Activated CD4-positive, alpha-beta T cell treated with anti-CD3 and anti-CD28 coated beads, Interleukin-2, amount 50 U/mL, for 4 hours (primary cell): ENCODE results near the gene INVS.
A peak's percentile ranks its signal among the peaks of the same experiment; 100 is the strongest.
"Not testable (repeated sequence)": the region's sequence is repeated elsewhere in the genome, so short reads cannot be mapped to it uniquely, and the experiment has no call there.

ENCODE experiments used
- DNase-seq, 2 experiments: peaks; one replicate each; pipeline ENCODE4 v3.0.0-alpha.2; 2020

The INVS gene

DNA sequence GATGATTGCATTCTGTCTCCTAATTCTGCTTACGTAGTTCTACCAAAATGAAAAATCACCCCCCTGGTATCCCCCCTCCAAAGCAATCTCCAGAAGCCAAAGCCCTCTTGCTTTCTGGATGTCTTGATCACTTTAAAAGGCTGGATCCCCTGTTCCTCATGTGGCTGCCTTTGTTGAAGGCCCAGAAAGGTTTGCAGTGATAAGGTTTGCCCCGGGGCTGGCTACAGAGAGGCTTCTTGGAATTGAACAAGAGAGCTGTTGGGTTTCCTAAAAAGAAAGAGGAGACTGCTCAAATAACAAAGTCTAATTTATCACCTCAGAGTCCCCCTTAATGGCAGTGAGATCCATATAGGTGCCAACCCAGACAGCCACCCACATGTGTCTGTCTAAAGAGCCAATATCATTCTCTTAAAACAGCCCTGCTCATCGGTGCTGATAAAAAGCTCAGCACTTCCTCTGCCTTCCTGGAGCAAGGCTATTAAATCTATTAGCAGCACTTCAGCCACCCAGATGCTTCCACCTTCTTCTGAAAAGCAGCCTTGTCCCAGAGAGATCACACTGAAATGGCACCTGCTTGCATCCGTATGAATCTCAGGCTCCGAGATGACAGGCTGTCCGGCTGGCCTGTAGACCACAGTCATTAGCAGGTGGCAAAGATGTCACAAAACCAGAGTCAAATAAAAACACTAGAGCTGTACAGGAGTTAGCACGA lies 182.8 kb downstream of the INVS start:
- DNase-seq, result no peak

DNA sequence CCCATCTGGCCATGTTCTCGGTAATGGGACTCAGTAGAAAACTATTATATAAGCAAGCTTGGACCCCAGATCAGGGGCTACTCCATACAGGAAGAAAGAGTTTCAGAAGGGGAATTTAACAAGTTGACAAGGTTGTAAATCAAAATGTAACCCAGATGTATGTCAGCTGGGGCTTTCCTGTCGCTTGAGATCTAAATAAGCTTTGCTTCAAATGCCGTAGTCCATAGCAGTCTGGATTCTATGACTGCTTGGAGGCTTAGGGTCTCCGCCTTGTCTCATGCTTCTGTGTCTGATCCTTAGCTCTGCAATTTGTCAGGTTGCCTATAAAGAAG lies 183.3 kb downstream of the INVS start:
- DNase-seq, result no peak

DNA sequence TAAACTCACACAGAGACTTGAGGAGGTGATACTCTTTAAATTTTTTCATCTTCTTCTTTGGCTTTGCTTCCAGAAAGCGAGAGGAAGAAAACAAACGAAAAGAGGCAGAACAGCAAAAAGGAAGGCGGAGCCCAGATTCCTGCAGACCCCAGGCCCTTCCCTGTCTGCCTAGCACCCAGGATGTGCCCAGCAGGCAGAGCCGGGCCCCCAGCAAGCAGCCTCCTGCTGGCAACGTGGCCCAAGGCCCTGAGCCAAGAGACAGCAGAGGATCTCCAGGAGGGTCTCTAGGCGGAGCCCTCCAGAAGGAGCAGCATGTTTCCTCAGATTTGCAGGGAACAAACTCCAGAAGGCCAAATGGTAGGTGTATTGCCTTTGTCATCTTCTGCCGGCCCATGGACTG lies 185.2 kb downstream of the INVS start:
- no peak for DNase-seq

DNA sequence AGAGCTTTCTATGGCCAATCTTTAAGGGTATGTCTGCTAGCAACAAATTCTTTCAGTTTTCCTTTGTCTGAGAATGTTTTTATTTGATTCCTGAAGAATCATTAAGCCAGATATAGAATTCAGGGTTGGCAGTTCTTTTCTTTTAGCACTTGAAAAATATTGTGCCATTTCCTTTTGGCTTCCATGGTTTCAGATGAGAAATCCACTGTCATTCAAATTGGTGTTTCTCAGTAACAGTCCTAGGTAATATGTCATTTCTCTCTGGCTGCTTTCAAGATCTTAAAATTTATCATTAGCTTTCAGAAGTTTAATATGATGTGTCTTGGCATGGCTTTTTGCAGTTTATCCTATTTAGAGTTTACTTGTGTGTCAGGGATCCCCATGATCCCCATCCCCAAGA lies 186.0 kb downstream of the INVS start:
- DNase-seq, result no peak

DNA sequence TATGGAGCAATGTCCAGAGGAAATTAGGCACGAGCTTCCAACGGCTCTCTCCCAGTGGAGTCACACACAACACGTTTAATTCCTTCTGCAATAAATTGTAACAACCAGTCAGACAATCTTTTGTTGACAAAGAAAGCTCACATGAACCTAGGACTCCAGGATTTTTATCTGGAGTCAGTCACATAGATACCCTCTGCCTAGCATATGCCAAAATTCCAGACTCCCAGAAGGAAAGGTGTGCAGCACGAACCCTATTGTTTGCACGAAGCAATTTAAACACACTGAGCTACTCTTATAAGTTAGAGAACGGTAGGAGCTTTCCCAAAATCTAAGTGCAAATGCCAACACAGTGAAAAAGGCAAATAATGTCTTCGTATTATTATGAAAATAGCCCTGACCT lies 186.6 kb downstream of the INVS start:
- DNase-seq, result no peak

DNA sequence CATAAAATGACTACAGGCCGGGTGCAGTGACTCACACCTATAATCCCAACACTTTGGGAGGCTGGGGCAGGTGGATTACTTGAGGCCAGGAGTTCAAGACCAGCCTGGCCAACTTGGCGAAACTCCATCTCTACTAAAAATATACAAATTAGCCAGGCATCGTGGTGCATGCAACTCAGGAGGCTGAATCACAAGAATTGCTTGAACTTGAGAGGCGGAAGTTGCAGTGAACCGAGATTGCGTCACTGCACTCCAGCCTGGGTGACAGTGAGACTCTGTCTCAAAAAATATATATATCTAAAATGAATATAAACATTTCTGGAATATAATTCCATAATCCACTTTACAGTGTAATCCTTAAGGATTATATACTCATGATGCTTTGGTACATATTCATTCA lies 187.2 kb downstream of the INVS start:
- DNase-seq, result no peak

DNA sequence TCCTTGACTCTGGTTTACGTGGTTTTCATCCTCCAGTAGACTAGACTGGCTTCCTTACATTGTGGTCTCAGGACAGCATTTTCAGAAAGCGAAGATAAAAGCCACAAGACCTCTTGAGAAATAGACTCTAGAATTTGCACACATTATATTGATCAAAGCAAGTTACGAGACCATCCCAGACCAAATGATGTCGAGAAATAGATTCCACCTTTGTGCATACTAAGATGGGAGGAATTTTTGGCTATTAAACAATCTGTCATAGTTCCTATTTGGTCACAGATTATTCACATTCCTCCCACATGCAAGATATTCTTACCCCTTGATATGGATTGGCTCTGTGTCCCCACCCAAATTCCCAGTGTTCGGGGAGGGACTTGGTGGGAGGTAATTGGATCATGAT lies 188.1 kb downstream of the INVS start:
- no peak for DNase-seq

DNA sequence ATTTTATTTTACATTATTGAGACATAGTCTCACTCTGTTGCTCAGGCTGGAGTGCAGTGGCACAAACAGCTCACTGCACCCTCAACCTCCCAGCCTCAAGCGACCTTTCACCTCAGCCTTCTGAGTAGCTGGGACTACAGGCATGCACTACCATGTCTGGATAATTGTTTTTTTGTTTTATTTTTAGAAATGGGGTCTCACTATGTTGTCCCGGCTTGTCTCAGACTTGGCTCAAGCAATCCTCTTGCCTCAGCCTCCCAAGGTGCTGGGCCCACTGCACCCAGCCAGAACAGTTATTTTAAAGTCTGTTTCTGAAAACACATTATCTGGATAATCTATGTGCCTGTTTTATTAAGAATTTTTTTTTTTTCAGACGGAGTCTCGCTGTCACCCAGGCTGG lies 191.7 kb downstream of the INVS start:
- no peak for DNase-seq

DNA sequence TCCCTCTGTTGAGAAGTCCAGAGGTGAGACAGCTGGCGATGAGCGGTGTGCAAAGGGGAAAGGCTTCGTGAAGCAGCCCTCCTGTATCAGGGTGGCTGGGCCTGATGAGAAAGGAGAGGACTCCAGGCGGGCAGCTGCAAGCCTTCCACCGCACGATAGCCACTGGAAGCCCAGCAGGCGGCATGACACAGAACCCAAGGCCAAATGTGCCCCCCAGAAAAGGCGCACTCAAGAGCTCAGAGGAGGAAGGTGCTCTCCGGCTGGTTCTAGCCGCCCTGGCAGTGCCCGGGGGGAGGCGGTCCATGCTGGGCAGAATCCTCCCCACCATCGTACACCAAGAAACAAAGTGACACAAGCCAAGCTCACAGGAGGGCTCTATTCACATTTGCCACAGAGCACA lies 193.4 kb downstream of the INVS start:
- no peak for DNase-seq

DNA sequence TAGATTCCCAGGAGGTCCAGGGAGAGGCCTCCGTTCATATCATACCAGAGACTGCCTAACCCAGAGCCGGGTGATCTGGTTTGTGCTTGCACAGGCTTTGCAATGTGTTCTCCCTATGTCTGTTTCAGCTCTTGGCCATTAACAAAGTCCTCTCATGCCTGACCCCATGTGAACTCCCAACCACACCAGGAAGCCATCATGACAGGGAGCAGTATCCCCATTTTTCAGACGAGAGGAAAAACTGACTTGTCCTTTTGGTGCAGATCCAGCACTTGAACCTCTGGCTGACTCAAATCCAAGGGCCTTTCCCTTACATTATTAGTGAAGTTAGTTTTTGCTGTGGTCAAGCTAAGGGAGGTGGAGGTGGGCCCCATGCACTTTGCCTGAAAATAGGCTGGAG lies 195.3 kb downstream of the INVS start:
- no peak for DNase-seq

DNA sequence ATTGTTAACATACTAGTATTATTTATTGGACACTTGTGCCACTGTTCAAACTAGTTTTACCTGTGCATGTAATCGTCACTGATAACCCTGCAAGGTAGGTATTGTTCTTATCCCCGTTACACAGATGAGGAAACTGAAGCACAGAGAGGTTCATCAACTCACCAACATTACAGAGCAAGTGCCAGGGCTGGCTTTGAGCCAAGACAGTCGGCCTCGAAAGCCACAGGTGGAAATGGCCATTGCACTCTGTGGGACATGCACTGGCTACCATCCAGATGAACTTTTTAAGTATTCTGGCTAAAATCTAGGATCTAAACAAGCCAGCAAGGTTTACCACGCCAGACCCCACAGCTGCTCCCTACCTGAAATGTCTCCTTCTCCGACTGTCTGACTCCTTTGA lies 195.8 kb downstream of the INVS start:
- no peak for DNase-seq

DNA sequence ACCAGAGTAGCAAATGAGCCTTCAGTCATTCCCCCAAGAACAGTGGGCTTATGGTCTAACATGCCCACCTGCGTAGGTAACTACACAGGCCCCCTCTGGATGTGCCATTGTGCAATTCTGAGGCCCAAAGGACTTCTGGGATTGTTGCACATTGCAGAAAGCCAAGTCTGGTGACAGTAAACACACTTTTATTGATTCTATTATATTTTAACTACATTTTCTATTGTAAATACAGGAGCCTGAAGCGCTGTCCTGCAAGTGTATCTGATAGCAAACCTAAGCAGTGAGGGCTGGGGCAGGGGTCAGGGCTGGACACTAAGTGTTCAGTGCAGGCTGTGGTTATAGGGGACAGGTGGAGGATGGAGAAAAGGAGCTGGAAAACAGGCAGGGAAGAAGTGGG lies 196.2 kb downstream of the INVS start:
- no peak for DNase-seq

DNA sequence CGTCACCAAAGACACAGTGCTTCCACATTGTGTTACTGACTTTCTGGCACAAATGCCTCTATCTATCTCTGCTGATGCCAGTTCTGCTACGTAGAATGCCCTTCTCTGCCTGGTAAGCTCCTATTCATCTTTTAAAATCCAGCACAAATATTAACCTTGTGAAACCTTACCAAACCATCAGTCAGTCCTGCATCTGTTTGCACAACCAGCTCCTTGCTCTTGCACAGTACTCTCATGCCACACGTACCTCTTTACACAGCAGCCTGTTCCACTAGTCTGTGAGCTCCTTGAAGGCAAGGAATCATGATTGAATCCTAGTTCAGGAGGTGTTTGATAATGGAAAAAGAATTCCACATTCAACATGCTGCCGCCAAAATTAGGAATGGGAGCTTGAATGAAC lies 197.4 kb downstream of the INVS start:
- DNase-seq, result no peak

DNA sequence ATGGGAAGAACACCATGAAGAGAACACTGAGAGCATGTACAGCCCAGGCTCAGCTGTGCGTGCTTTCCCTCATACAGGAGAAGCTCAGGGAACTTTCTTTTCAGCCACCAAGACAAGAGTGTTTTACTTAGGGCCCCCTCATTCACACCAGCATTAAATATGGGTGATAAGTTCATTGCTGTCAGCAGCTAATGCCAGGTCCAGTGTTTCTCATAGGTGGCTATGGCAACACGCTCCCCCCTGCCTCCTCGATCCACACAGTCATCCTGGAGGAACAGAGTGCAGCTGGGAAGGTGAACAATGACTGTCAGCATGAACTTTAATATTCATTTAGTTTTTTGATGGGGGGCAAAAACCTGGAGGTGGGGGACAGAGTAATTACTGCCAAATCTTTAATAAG lies 199.3 kb downstream of the INVS start:
- no peak for DNase-seq

DNA sequence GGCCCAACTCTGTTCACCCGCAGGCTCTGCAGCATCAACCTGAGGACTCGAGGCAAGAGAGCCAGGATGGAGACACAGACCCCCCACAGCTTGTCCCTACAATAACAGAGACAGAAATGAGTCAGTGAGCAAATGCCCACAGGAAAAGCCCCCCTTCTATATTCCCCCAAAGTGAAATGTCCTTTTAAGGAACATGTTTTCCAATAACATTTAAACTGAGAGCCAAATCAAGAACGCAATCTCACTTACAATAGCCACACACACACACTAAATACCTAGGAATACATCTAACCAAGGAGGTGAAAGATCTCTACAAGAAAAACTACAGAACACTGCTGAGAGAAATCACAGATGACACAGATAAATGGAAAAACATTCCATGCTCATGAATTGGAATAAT lies 204.7 kb downstream of the INVS start:
- no peak for DNase-seq

DNA sequence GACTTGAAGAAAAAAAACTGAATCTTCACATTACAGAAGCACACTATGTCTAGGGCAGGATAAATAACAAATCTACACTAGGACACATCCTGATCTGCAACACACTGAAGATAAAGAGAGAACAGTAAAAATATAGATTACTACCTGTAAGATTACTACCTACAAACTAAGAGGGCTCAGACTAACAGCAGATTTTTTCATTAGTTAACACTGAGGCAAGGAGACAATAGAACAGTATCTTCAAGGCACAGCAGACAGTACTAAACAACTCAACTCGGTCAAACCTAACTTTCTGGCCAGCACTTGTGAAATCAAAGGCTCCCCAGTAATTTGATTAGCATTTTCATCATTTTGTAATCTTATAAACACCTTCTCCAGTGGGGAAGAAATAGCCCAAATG lies 207.2 kb downstream of the INVS start:
- DNase-seq, result no peak

DNA sequence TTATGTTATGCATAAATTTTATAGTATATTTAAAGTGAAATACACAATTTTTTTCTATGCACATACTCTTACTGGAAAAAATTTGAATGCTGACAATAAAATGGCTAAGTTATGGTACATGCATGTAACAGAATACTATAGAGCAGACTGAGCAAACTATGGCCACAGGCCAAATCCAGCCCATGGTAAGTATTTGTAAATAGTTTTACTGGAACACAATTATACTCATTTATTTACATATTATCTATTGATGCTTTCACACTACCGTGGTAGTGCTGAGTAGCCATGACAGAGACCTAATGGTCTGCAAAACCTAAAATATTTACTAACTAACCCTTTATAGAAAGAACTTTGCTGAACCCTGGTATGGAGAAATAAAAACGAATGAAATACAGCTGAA lies 208.0 kb downstream of the INVS start:
- DNase-seq, result no peak

DNA sequence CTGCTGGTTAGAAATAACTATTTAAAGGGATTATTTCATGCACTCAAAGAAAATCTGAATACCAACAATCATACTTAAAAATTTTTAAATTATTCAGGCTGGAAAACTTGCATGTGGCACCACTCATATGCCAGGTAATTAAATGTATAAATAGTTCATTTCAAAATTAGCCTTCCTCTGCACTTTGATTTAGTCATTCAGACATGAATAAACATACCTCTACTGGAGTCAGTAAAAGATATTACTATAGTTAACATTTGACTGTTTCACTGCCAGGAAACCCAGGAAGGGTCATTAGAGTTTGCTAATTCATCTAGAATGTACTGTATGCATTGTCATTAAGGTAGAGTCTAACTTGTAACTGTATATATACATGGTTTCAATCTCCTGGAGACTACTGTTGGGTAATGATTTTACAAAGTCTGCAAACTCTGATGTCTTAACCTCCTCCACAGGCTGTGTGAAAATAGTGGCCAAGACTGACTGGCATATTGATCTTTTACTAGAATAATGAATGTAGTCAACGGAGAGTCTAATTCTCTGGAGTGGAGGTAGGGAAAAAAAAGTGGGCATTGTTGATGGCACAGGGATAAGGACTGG lies 210.0 kb downstream of the INVS start:
- no peak for DNase-seq

DNA sequence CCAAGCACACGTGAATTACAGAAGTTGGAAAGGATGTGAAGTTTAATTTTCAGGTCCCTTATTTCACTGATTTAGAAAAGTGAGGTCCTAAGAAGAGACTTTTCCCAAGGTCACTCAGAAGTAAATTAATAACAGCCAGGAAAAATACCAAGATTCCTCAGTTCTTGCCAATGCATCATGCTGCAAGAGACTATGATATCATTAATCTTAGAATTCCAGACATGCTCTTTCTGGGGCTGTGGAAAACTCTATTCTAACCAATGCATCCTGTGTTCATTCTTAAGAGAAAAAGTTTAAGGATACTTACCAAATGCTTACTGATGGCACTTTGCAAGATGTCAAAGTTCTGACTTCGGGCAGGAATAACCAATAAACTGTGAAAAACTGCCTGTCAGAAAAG lies 210.9 kb downstream of the INVS start:
- no peak for DNase-seq

DNA sequence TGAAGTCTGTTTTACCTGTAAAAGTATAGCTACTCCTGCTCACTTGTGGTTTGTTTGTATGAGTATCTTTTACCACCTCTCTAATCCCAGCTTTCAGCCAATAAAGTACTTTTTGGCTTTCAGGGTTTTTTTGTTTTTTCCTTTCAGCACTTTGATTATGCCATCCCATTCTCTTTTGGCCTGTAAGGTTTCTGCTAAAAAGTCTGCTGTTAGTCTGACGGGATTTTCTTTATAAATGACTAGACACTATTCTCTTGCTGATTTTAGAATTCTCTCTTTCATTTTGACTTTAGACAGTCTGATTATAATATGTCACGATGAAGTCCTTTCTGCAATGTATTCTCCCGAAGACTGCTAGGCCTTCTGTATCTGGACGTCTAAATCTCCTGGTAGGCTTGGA lies 216.5 kb downstream of the INVS start:
- no peak for DNase-seq

DNA sequence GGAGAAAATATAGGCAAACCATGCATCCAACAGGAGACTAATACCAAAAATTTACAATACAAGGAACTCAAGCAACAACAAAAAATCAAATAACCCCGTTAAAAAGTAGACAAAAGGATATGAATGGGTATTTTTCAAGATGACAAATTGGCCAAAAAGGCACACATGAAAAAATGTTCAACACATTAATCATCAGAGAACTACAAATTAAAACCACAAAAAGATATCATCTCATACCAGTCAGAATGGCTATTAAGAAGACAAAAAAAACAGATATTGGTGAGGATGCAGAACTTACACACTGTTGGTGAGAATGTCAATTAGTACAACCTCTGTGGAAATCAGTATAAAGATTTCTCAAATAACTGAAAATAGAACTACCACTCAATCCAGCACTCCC lies 218.7 kb downstream of the INVS start:
- DNase-seq, result no peak

DNA sequence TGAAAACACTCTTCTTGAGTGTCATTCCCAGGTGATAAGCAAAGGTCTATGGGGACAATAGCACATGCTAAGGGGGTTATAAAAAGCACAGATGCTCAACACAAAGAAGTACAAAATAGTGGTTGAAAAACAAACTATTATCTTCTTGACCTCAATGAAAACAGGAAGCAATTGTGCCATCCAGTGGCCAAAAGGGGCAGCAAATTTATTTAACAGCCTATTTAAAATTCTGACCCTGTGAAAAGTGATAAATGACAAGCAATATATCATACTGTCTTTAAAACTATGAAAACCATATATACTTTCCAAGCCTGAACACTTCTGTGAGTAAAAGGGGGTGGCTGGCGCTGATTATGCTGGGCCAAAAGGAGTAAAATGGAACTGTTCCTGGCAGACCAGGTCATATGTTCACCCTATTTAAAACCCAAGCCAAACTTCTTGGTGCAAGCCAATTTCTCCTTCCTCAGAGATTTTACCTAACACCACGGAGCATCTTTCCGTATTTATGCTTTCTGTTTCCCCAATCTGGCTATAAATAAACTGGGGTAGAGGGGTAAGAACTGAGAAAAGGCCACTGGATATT lies 224.0 kb downstream of the INVS start:
- DNase-seq, result peak; percentile 12 to 13

DNA sequence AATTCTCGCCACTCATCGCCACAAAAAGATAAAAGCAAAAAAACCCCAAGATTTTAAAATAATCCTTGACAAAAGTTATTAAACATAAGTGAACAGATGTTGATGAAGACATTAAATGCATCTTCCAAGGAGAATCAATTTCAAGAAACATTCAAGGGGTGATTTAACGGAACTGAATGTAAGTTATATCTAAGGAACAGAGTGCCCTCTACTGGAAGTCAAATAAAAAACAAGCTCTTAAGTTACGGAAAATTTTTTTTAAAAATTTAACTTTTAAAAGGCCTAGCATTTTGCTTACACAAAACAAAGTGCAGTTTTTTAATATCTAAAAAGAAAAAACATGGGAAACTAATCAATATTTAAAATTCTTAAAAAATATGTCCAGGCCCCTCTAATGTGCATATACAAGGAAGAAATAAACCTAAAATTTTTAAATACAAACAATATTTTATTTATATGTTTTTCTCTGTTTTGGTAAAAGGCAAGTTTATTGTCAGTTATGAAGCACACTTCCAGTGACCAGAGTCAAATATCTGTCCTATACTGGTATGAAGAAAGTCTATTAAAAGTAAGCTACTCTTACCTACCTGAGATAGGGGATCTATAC lies 225.7 kb downstream of the INVS start:
- no peak for DNase-seq

DNA sequence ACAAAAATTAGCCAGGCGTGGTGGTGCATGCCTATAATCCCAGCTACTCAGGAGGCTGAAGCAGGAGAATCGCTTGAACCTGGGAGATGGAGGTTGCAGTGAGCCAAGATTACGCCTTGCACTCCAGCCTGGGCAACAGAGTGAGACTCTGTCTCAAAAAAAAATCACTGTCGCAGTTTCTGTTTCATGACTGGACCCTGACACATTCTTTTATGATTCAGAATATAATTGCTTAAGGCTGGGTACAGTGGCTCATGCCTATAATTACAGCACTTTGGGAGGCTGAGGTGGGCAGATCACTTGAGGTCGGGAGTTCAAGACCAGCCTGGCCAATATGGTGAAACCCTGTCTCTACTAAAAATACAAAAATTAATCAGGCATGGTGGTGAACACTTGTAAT lies 239.7 kb downstream of the INVS start:
- not testable (repeated sequence) for DNase-seq

DNA sequence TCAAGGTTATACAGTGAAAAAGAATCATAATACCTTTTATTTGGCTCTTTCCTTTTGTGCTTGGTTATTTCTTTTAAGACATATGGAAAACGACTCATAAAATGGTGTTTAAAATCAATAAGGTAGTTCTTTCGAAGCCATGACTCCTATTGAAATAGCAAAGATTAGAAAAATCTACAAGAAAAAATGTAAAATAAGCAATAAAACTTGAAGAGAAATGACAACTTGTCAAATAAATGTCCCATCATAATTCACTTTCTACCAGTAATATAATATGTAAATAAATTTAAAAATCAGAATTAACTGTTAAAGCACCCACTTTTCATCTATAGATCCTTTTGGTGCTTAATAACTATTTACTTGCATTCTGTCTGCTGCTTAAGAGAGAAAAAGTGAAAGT lies 241.2 kb downstream of the INVS start:
- DNase-seq, result no peak
